ENCODE measurements around the gene AGAP3. TPM values are rescaled to one million over a fixed set of nuclear protein-coding genes. Genes with fewer than 3 reads are reported as not detected.

Gene AGAP3
- total and polyA plus RNA-seq, 2 donors (not counting 1 experiment from before 2014, with no cell fraction given) = 32.9 to 34.2 TPM

DNA sequence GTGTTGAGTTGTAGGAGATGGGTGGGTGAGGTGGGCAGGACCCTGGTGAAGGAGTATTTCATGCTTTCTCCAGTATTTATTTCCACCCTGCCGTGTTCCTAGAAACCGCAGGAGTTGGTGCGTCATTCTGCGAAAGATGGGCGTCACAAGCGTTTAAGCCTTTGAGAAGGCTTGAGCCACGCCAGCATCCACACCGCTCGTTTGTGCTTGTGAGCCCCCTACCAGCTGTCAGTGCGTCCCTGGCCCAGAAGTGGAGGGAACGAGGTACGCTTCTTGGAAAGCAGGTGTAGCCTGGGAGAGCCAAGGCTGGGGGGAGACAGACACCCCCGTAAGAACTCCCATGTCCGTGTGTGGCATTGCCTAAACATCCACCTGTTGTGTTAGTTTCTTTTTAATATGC is 5.7 kb downstream of the AGAP3 start:
- Histone ChIP-seq H2AFZ (ENCODE audit: low read length) (no peak overlapping the region), H3K9ac (ENCODE audit: insufficient read depth, low read length) (no peak overlapping the region), H3K79me2 (ENCODE audit: control insufficient read depth, insufficient read depth, low read length) (peaks cover 92% of the 10 kb centered on the region), H3K27ac (ENCODE audit: insufficient read depth, low read length) (no peak overlapping the region), H4K20me1 (ENCODE audit: control insufficient read depth, extremely low read depth, insufficient read depth, low read length) (no peaks in the 10 kb centered on the region), H3K4me2 (ENCODE audit: extremely low read depth, insufficient read depth, low read length) (no peak overlapping the region), H3K4me3 (replicated peaks in 1 of 4; ENCODE audit: control extremely low read depth in 1 of 4, insufficient read depth in 1 of 4, low read depth in 3 of 4, low read length in 4 of 4) (no peak overlapping the region), H3K4me1 (ENCODE audit: control insufficient read depth, extremely low read depth, insufficient read depth, low read length) (peaks cover 20% of the 10 kb centered on the region), H3K36me3 (ENCODE audit: control insufficient read depth, insufficient read depth, low read length) (no peaks in the 10 kb centered on the region), H3K27me3 (ENCODE audit: control insufficient read depth, insufficient read depth, low read length) (no peaks in the 10 kb centered on the region), H3K9me3 (ENCODE audit: control insufficient read depth, insufficient read depth, low read depth, low read length) (no peaks in the 10 kb centered on the region)
- TF ChIP-seq EZH2 (IDR thresholded peaks at IDR 0.05; ENCODE audit: low read length, missing control alignments) = no peak
- TF ChIP-seq, protein P1, sequence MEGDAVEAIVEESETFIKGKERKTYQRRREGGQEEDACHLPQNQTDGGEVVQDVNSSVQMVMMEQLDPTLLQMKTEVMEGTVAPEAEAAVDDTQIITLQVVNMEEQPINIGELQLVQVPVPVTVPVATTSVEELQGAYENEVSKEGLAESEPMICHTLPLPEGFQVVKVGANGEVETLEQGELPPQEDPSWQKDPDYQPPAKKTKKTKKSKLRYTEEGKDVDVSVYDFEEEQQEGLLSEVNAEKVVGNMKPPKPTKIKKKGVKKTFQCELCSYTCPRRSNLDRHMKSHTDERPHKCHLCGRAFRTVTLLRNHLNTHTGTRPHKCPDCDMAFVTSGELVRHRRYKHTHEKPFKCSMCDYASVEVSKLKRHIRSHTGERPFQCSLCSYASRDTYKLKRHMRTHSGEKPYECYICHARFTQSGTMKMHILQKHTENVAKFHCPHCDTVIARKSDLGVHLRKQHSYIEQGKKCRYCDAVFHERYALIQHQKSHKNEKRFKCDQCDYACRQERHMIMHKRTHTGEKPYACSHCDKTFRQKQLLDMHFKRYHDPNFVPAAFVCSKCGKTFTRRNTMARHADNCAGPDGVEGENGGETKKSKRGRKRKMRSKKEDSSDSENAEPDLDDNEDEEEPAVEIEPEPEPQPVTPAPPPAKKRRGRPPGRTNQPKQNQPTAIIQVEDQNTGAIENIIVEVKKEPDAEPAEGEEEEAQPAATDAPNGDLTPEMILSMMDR (conservative IDR thresholded peaks at IDR 0.05 in 1 of 2, IDR thresholded peaks at IDR 0.05 in 1 of 2; ENCODE audit: low read depth in 1 of 2, low read length in 2 of 2) = no peak
- DNase-seq (ENCODE audit: low read depth in 2 of 2) = no peak

DNA sequence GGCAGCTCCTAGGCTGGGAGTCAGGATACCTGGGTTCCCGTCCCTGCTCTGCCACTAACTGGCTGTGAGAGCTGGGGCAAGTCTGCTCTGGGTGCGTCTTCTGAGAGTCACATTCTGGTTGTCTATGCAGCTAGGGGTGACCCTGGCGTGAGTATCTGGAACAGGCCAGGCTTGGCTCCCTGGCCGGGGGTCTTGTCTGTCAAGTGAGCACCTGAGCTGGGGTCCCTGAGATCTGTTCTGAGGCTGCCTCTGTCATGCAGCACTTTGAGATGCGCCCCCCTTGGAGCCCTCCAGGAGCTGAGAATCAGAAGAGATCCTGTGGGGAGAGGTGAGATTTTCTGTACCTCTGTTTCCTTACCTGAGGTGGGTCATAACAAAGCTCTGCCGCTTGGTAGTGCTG is 7.5 kb downstream of the AGAP3 start:
- Histone ChIP-seq H3K27ac (ENCODE audit: insufficient read depth, low read length) (no peak overlapping the region), H3K4me3 (replicated peaks in 1 of 4; ENCODE audit: control extremely low read depth in 1 of 4, insufficient read depth in 1 of 4, low read depth in 3 of 4, low read length in 4 of 4) (no peak overlapping the region), H3K36me3 (ENCODE audit: control insufficient read depth, insufficient read depth, low read length) (no peaks in the 10 kb centered on the region), H3K27me3 (ENCODE audit: control insufficient read depth, insufficient read depth, low read length) (no peaks in the 10 kb centered on the region), H2AFZ (ENCODE audit: low read length) (no peak overlapping the region), H3K9me3 (ENCODE audit: control insufficient read depth, insufficient read depth, low read depth, low read length) (no peaks in the 10 kb centered on the region), H3K4me2 (ENCODE audit: extremely low read depth, insufficient read depth, low read length) (no peak overlapping the region), H3K9ac (ENCODE audit: insufficient read depth, low read length) (no peak overlapping the region), H3K79me2 (ENCODE audit: control insufficient read depth, insufficient read depth, low read length) (peaks cover 83% of the 10 kb centered on the region), H4K20me1 (ENCODE audit: control insufficient read depth, extremely low read depth, insufficient read depth, low read length) (no peaks in the 10 kb centered on the region), H3K4me1 (ENCODE audit: control insufficient read depth, extremely low read depth, insufficient read depth, low read length) (peaks cover 12% of the 10 kb centered on the region)
- no peak for TF ChIP-seq EZH2 (IDR thresholded peaks at IDR 0.05; ENCODE audit: low read length, missing control alignments)
- TF ChIP-seq, protein P1 (conservative IDR thresholded peaks at IDR 0.05 in 1 of 2, IDR thresholded peaks at IDR 0.05 in 1 of 2; ENCODE audit: low read depth in 1 of 2, low read length in 2 of 2) = no peak
- no peak for DNase-seq (ENCODE audit: low read depth in 2 of 2)

DNA sequence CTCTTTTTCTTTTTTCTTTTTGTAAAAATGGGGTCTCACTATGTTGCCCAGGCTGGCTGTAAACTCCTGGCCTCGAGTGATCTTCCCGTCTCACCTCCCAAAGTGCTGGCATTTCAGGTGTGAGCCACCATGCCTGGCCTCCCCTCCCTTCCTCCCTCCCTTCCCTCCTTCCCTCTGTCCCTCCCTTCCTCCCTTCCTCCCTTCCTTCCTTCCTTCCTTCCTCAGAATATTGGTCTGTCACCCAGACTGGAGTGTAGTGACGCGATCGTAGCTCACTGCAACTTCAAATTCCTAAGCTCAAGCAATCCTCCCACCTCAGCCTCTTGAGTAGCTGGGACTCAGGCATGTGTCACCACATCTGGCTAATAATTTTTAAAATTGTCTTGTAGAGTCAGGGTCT is 8.4 kb downstream of the AGAP3 start:
- no peaks in the 10 kb centered on the region for H4K20me1 ChIP-seq (ENCODE audit: control insufficient read depth, extremely low read depth, insufficient read depth, low read length)
- no peak overlapping the region for H3K4me2 ChIP-seq (ENCODE audit: extremely low read depth, insufficient read depth, low read length)
- H3K27ac ChIP-seq (ENCODE audit: insufficient read depth, low read length) = no peak overlapping the region
- H3K4me3 ChIP-seq (replicated peaks in 1 of 4; ENCODE audit: control extremely low read depth in 1 of 4, insufficient read depth in 1 of 4, low read depth in 3 of 4, low read length in 4 of 4) = no peak overlapping the region
- peaks cover 6% of the 10 kb centered on the region for H3K4me1 ChIP-seq (ENCODE audit: control insufficient read depth, extremely low read depth, insufficient read depth, low read length)
- TF ChIP-seq EZH2 (IDR thresholded peaks at IDR 0.05; ENCODE audit: low read length, missing control alignments) = no peak
- TF ChIP-seq, protein P1 (conservative IDR thresholded peaks at IDR 0.05 in 1 of 2, IDR thresholded peaks at IDR 0.05 in 1 of 2; ENCODE audit: low read depth in 1 of 2, low read length in 2 of 2) = no peak
- peaks cover 77% of the 10 kb centered on the region for H3K79me2 ChIP-seq (ENCODE audit: control insufficient read depth, insufficient read depth, low read length)
- H3K9me3 ChIP-seq (ENCODE audit: control insufficient read depth, insufficient read depth, low read depth, low read length) = no peaks in the 10 kb centered on the region
- no peaks in the 10 kb centered on the region for H3K36me3 ChIP-seq (ENCODE audit: control insufficient read depth, insufficient read depth, low read length)
- peak in 1 of 2 donors; percentile 46 for DNase-seq (ENCODE audit: low read depth in 2 of 2)
- no peak overlapping the region for H2AFZ ChIP-seq (ENCODE audit: low read length)
- H3K9ac ChIP-seq (ENCODE audit: insufficient read depth, low read length) = no peak overlapping the region
- H3K27me3 ChIP-seq (ENCODE audit: control insufficient read depth, insufficient read depth, low read length) = no peaks in the 10 kb centered on the region

Measured in fibroblast of lung (primary cell).